ENCODE data around the gene CD200R1. TPM values are rescaled to one million over a fixed set of nuclear protein-coding genes. Genes with fewer than 3 reads are reported as not detected.
"Not testable (repeated sequence)": the region's sequence is repeated elsewhere in the genome, so short reads cannot be mapped to it uniquely, and the experiment has no call there.

CD200R1 gene
- total RNA-seq, 4 donors from 2014 or later = 0.22 to 2.1 (median 0.91) TPM

DNA sequence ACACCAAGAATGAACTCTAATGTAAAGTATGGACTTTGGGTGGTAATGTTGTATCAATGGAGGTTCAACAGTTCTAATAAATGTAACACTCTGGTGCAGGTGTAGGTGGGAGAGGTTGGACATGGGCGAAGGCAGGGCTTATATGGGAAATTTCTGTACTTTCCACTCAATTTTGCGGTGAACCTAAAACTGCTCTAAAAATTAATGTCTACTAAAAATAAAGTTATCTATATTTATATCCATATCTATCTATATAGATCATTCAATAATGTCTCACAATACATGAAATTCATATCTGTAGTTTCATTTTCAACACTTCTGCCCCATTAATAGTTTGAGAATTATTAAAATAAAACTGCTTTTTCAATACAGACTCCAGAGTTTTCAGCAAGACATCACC is 49.3 kb downstream of the CD200R1 start:
- no peak overlapping the region for H3K27ac ChIP-seq
- H3K9me3 ChIP-seq = no peaks in the 10 kb centered on the region
- H3K36me3 ChIP-seq = no peaks in the 10 kb centered on the region
- 92 to 93% methylated on average over 2 of the region's 2 CpGs for WGBS, 2 donors
- DNase-seq (ENCODE audit: low spot score in 2 of 2) = no peak
- no peaks in the 10 kb centered on the region for H3K27me3 ChIP-seq
- no peak overlapping the region for H3K4me3 ChIP-seq
- no peaks in the 10 kb centered on the region for H3K4me1 ChIP-seq
- TF ChIP-seq, protein P1, sequence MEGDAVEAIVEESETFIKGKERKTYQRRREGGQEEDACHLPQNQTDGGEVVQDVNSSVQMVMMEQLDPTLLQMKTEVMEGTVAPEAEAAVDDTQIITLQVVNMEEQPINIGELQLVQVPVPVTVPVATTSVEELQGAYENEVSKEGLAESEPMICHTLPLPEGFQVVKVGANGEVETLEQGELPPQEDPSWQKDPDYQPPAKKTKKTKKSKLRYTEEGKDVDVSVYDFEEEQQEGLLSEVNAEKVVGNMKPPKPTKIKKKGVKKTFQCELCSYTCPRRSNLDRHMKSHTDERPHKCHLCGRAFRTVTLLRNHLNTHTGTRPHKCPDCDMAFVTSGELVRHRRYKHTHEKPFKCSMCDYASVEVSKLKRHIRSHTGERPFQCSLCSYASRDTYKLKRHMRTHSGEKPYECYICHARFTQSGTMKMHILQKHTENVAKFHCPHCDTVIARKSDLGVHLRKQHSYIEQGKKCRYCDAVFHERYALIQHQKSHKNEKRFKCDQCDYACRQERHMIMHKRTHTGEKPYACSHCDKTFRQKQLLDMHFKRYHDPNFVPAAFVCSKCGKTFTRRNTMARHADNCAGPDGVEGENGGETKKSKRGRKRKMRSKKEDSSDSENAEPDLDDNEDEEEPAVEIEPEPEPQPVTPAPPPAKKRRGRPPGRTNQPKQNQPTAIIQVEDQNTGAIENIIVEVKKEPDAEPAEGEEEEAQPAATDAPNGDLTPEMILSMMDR (IDR thresholded peaks at IDR 0.05) = no peak
- no peak for TF ChIP-seq EP300 (IDR thresholded peaks at IDR 0.05)
- no peak for TF ChIP-seq POLR2A (IDR thresholded peaks at IDR 0.05)

DNA sequence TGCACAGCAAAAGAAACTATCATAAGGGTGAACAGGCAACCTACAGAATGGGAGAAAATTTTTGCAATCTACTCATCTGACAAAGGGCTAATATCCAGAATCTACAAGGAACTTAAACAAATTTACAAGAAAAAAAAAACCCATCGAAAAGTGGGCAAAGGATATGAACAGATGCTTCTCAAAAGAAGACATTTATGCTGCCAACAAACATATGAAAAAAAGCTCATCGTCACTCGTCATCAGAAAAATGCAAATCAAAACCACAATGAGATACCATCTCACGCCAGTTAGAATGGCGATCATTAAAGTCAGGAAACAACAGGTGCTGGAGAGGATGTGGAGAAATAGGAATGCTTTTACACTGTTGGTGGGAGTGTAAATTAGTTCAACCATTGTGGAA is 55.4 kb downstream of the CD200R1 start:
- peaks cover 0 to 22% (median 4%) of the 10 kb centered on the region in 4 donors for H3K9me3 ChIP-seq
- H3K27me3 ChIP-seq; H3K36me3 ChIP-seq; H3K4me1 ChIP-seq; DNase-seq (ENCODE audit: low spot score in 2 of 2); H3K27ac ChIP-seq; H3K4me3 ChIP-seq: not testable (repeated sequence)
- WGBS, 2 donors = 82 to 86% methylated on average over 5 of the region's 5 CpGs

DNA sequence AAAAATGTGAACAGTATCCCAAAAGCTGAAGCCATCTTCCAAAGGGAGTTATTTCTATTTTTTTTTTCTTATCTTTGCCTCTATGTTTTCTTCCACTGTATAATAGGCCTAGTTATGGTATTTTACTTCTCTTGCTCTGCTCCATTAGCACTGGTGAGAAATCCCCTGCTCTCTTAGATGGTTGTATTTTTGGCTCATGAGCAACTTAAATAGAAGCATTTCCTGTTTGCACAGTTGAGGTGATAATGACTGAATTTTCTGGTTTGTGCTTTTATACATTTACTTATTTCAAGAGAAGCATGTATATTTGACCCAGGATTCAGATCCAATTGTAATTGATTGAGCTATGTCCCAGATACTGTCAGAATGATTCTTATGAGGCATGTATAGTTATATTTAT is 66.7 kb downstream of the CD200R1 start:
- Histone ChIP-seq H3K4me3 (no peak overlapping the region), H3K27me3 (no peaks in the 10 kb centered on the region), H3K27ac (no peak overlapping the region), H3K4me1 (no peaks in the 10 kb centered on the region), H3K36me3 (no peaks in the 10 kb centered on the region), H3K9me3 (peaks cover 0 to 6% (median 0%) of the 10 kb centered on the region in 4 donors)
- DNase-seq (ENCODE audit: low spot score in 2 of 2) = no peak
- TF ChIP-seq EP300 (IDR thresholded peaks at IDR 0.05) (no peak), POLR2A (IDR thresholded peaks at IDR 0.05) (no peak)
- TF ChIP-seq, protein P1 (IDR thresholded peaks at IDR 0.05) = no peak

DNA sequence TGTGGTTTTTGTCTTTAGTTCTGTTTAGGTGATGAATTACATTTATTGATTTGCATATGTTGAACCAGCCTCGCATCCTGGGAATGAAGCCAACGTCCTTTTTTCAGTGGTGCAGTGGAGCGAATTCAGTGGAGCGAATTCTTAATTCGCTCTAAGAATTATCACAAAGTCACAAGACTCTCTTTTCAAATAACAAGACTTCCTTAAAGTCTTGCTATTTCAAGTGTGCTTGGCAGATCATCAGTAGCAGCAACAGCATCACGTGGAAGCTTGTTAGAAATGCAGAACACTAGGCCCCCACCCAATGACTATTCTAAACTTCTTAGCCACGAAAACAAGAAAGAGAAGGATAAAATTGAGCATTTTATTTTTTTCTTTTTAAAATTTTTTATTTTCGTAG is 70.1 kb downstream of the CD200R1 start:
- no peak for DNase-seq (ENCODE audit: low spot score in 2 of 2)
- WGBS, 2 donors = 85 to 89% methylated on average over 8 of the region's 8 CpGs
- Histone ChIP-seq H3K27ac (no peak overlapping the region), H3K4me3 (no peak overlapping the region), H3K9me3 (peaks cover 0 to 14% (median 0%) of the 10 kb centered on the region in 4 donors), H3K36me3 (no peaks in the 10 kb centered on the region), H3K27me3 (no peaks in the 10 kb centered on the region), H3K4me1 (no peaks in the 10 kb centered on the region)
- TF ChIP-seq, protein P1 (IDR thresholded peaks at IDR 0.05) = no peak
- TF ChIP-seq EP300 (IDR thresholded peaks at IDR 0.05) (no peak), POLR2A (IDR thresholded peaks at IDR 0.05) (no peak)

DNA sequence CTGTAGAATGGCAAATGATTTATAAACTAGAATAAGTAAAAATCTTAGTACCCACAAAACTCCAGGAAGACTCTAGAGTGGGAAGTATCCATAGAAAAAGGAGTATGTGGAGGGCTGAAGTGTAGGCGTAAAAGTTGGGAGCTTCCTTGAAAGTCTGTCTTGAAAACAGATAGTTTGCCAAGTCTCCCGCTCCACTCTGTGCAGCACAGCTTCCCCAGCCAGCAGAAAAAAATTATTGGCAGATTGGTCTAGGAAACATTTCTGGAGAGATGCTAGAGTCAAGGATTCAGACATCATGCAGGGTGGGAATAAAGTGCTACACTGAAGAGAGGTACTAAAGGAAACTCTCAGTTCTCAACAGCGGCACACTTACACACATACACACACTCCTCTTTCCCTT is 74.8 kb downstream of the CD200R1 start:
- no peak for TF ChIP-seq POLR2A (IDR thresholded peaks at IDR 0.05)
- Histone ChIP-seq H3K4me3 (no peak overlapping the region), H3K27ac (no peak overlapping the region), H3K4me1 (no peaks in the 10 kb centered on the region), H3K9me3 (peaks cover 0 to 14% (median 0%) of the 10 kb centered on the region in 4 donors), H3K27me3 (no peaks in the 10 kb centered on the region), H3K36me3 (no peaks in the 10 kb centered on the region)
- DNase-seq (ENCODE audit: low spot score in 2 of 2) = no peak
- WGBS, 2 donors = 53 to 55% methylated on average over 3 of the region's 3 CpGs

DNA sequence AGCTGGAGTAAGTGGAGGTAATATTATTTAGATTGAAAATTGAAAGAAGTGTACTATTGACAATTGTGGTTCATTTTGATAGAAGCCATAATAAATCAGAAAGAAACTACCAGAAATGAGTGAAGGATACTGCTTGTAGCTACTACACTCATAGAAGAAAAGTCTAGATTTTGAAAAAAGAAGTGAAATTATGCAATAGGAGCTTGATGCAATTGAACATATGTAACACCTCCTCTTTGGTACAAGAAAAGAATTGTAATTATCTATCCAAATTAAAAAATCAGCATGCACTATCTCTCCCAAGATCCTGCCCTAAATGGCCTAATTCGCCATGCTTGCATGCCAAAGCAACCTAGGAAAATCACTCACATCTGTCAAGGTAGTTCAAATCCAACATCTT is 77.1 kb downstream of the CD200R1 start:
- WGBS, 2 donors = 88 to 96% methylated on average over 1 of the region's 1 CpG
- TF ChIP-seq POLR2A (IDR thresholded peaks at IDR 0.05) (no peak), EP300 (IDR thresholded peaks at IDR 0.05) (no peak)
- TF ChIP-seq, protein P1 (IDR thresholded peaks at IDR 0.05) = no peak
- Histone ChIP-seq H3K4me1 (no peaks in the 10 kb centered on the region), H3K36me3 (no peaks in the 10 kb centered on the region), H3K4me3 (no peak overlapping the region), H3K9me3 (peaks cover 0 to 5% (median 0%) of the 10 kb centered on the region in 4 donors), H3K27ac (no peak overlapping the region), H3K27me3 (no peaks in the 10 kb centered on the region)
- DNase-seq (ENCODE audit: low spot score in 2 of 2) = no peak
